ENCODE results near the gene ADAM12.

GRCh38 chr10:126006264-126006663 lies 382.0 kb downstream of the ADAM12 start:
- TF ChIP-seq POLR2A (IDR thresholded peaks at IDR 0.05; ENCODE audit: low read depth, low read length), result no peak
- no peak for TF ChIP-seq POLR2AphosphoS5 (IDR thresholded peaks at IDR 0.05; ENCODE audit: low read depth, low read length)
- TF ChIP-seq PAX5 (IDR thresholded peaks at IDR 0.05; ENCODE audit: insufficient read depth, low read length, severe bottlenecking), result no peak
- TF ChIP-seq TAF1 (IDR thresholded peaks at IDR 0.05; ENCODE audit: low read depth, low read length), result no peak

Data from GM12891 (cell line).